Heart left ventricle (tissue), 13 donors: ENCODE measurements around the gene AK6.

ENCODE experiments used
- CTCF ChIP-seq, 12 donors: fragments of 200-600 bp; sonication (generic) in 4 of 12; IDR thresholded peaks; one replicate each; pipeline versions ENCODE4 v1.5.0 to v1.8.0; 2018 to 2022; ENCODE audit warnings: antibody characterized with exemption in 12 of 12, mild to moderate bottlenecking in 5 of 12
- POLR2A ChIP-seq, 2 donors: fragments of 450-650 bp; IDR thresholded peaks; one replicate each; pipeline ENCODE4 v1.6.1; 2017; ENCODE audit warnings: antibody characterized with exemption in 2 of 2, mild to moderate bottlenecking in 2 of 2, moderate library complexity in 2 of 2
- donor health status: ischemic (EF 13 %, LVEDD 7.1; RV severe dilation, severe dysfunction).
- donor health status: DM: no; HTN: yes; CAD: no.
- donor health status: DM: no; HTN: no; CAD: no.
- donor health status: ischemic (EF 25% LVEDD 6.9; RV normal size, moderate dysfunction).
- donor health status: ischemic (EF 25% LVEDD 5.7; RV mildly dilated, moderate dysfunction).
- donor health status: ischemic (EF 35%, LVEDD 5.7; RV mildly dilated, moderate dysfunction).
- donor health status: nonischemic (EF 11% LVEDD 7.7; RV severe dilation, severe dysfunction).
- donor health status: DM: yes; HTN: yes; CAD: no.
- donor health status: PGD.
- donor health status: ischemic (EF 29% LVEDD 5.4; RV normal size, mild dysfunction).
- donor health status: nonischemic (EF 23%, LVEDD 6.1; RV moderate dilation, normal function).

DNA sequence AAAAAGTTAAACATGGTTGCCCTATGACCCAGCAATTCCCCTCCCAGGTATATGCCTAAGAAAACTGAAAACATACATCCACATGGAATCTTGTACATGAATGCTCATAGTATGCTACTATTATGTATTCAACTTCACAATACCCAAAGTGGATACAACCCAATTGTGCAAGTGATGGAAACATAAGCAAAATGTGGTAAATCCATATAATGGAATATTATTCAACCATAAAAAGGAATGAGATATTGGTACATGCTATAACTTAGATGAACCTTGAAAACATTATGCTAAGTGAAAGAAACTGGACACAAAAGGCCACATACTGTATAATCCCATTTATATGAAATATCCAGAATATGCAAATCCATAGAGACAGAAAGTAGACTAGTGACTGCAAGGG, 18.7 kb downstream of the AK6 start:
- TF ChIP-seq POLR2A (IDR thresholded peaks at IDR 0.05) = no peak
- TF ChIP-seq CTCF (IDR thresholded peaks at IDR 0.05) = no peak
